ENCODE data around the gene ATXN1.
A peak's percentile ranks its signal among the peaks of the same experiment; 100 is the strongest.

Gene ATXN1

GRCh38 chr6:16722630-16723029 lies 38.6 kb downstream of the ATXN1 start:
- Histone ChIP-seq H3K27ac (ENCODE audit: low read depth, low read length) (no peak overlapping the region), H3K9ac (ENCODE audit: low read depth in 1 of 2, low read length in 2 of 2) (peak overlapping the region in 1 of 2 donors; percentile 13), H3K4me3 (ENCODE audit: low read depth in 1 of 2, low read length in 2 of 2) (no peak overlapping the region), H3K4me1 (ENCODE audit: control insufficient read depth in 1 of 2, insufficient read depth in 2 of 2, low read length in 2 of 2) (peaks cover 25 to 63% of the 10 kb centered on the region in 2 donors), H3K9me3 (ENCODE audit: control insufficient read depth in 1 of 2, low read length in 2 of 2) (no peaks in the 10 kb centered on the region), H3K36me3 (ENCODE audit: control insufficient read depth in 1 of 2, insufficient read depth in 2 of 2, low read length in 2 of 2) (no peaks in the 10 kb centered on the region), H3K27me3 (ENCODE audit: control insufficient read depth in 1 of 2, insufficient read depth in 2 of 2, low read length in 2 of 2) (no peaks in the 10 kb centered on the region)

GRCh38 chr6:16721977-16722376 lies 39.3 kb downstream of the ATXN1 start:
- Histone ChIP-seq H3K4me3 (ENCODE audit: low read depth in 1 of 2, low read length in 2 of 2) (no peak overlapping the region), H3K27ac (ENCODE audit: low read depth, low read length) (no peak overlapping the region), H3K9ac (ENCODE audit: low read depth in 1 of 2, low read length in 2 of 2) (no peak overlapping the region)

GRCh38 chr6:16720861-16721260 lies 40.4 kb downstream of the ATXN1 start:
- no peak overlapping the region for H3K9ac ChIP-seq (ENCODE audit: low read depth in 1 of 2, low read length in 2 of 2)
- H3K27me3 ChIP-seq (ENCODE audit: control insufficient read depth in 1 of 2, insufficient read depth in 2 of 2, low read length in 2 of 2) = no peaks in the 10 kb centered on the region
- H3K4me3 ChIP-seq (ENCODE audit: low read depth in 1 of 2, low read length in 2 of 2) = no peak overlapping the region
- H3K9me3 ChIP-seq (ENCODE audit: control insufficient read depth in 1 of 2, low read length in 2 of 2) = no peaks in the 10 kb centered on the region
- H3K36me3 ChIP-seq (ENCODE audit: control insufficient read depth in 1 of 2, insufficient read depth in 2 of 2, low read length in 2 of 2) = no peaks in the 10 kb centered on the region
- H3K4me1 ChIP-seq (ENCODE audit: control insufficient read depth in 1 of 2, insufficient read depth in 2 of 2, low read length in 2 of 2) = peaks cover 25 to 62% of the 10 kb centered on the region in 2 donors
- no peak overlapping the region for H3K27ac ChIP-seq (ENCODE audit: low read depth, low read length)

More at GRCh38 chr6:16721977-16722376, 39.3 kb downstream of the ATXN1 start:
- H3K9me3 ChIP-seq (ENCODE audit: control insufficient read depth in 1 of 2, low read length in 2 of 2) = no peaks in the 10 kb centered on the region
- H3K36me3 ChIP-seq (ENCODE audit: control insufficient read depth in 1 of 2, insufficient read depth in 2 of 2, low read length in 2 of 2) = no peaks in the 10 kb centered on the region
- H3K27me3 ChIP-seq (ENCODE audit: control insufficient read depth in 1 of 2, insufficient read depth in 2 of 2, low read length in 2 of 2) = no peaks in the 10 kb centered on the region
- H3K4me1 ChIP-seq (ENCODE audit: control insufficient read depth in 1 of 2, insufficient read depth in 2 of 2, low read length in 2 of 2) = peaks cover 25 to 65% of the 10 kb centered on the region in 2 donors

GRCh38 chr6:16719488-16719887 lies 41.8 kb downstream of the ATXN1 start:
- H3K4me1 ChIP-seq (ENCODE audit: control insufficient read depth in 1 of 2, insufficient read depth in 2 of 2, low read length in 2 of 2) = peaks cover 22 to 48% of the 10 kb centered on the region in 2 donors
- H3K27ac ChIP-seq (ENCODE audit: low read depth, low read length) = no peak overlapping the region
- no peaks in the 10 kb centered on the region for H3K36me3 ChIP-seq (ENCODE audit: control insufficient read depth in 1 of 2, insufficient read depth in 2 of 2, low read length in 2 of 2)
- H3K9ac ChIP-seq (ENCODE audit: low read depth in 1 of 2, low read length in 2 of 2) = no peak overlapping the region
- H3K4me3 ChIP-seq (ENCODE audit: low read depth in 1 of 2, low read length in 2 of 2) = no peak overlapping the region
- H3K27me3 ChIP-seq (ENCODE audit: control insufficient read depth in 1 of 2, insufficient read depth in 2 of 2, low read length in 2 of 2) = no peaks in the 10 kb centered on the region
- no peaks in the 10 kb centered on the region for H3K9me3 ChIP-seq (ENCODE audit: control insufficient read depth in 1 of 2, low read length in 2 of 2)

GRCh38 chr6:16718356-16718755 lies 42.9 kb downstream of the ATXN1 start:
- Histone ChIP-seq H3K4me3 (ENCODE audit: low read depth in 1 of 2, low read length in 2 of 2) (no peak overlapping the region), H3K9ac (ENCODE audit: low read depth in 1 of 2, low read length in 2 of 2) (no peak overlapping the region), H3K27ac (ENCODE audit: low read depth, low read length) (no peak overlapping the region), H3K27me3 (ENCODE audit: control insufficient read depth in 1 of 2, insufficient read depth in 2 of 2, low read length in 2 of 2) (no peaks in the 10 kb centered on the region), H3K9me3 (ENCODE audit: control insufficient read depth in 1 of 2, low read length in 2 of 2) (no peaks in the 10 kb centered on the region), H3K4me1 (ENCODE audit: control insufficient read depth in 1 of 2, insufficient read depth in 2 of 2, low read length in 2 of 2) (peaks cover 14 to 39% of the 10 kb centered on the region in 2 donors), H3K36me3 (ENCODE audit: control insufficient read depth in 1 of 2, insufficient read depth in 2 of 2, low read length in 2 of 2) (no peaks in the 10 kb centered on the region)

GRCh38 chr6:16717275-16717942 lies 43.9 kb downstream of the ATXN1 start:
- Histone ChIP-seq H3K4me1 (ENCODE audit: control insufficient read depth in 1 of 2, insufficient read depth in 2 of 2, low read length in 2 of 2) (peaks cover 16 to 39% of the 10 kb centered on the region in 2 donors), H3K27me3 (ENCODE audit: control insufficient read depth in 1 of 2, insufficient read depth in 2 of 2, low read length in 2 of 2) (no peaks in the 10 kb centered on the region), H3K4me3 (ENCODE audit: low read depth in 1 of 2, low read length in 2 of 2) (no peak overlapping the region), H3K9me3 (ENCODE audit: control insufficient read depth in 1 of 2, low read length in 2 of 2) (no peaks in the 10 kb centered on the region), H3K9ac (ENCODE audit: low read depth in 1 of 2, low read length in 2 of 2) (no peak overlapping the region), H3K27ac (ENCODE audit: low read depth, low read length) (no peak overlapping the region), H3K36me3 (ENCODE audit: control insufficient read depth in 1 of 2, insufficient read depth in 2 of 2, low read length in 2 of 2) (no peaks in the 10 kb centered on the region)

GRCh38 chr6:16716321-16716858 lies 44.9 kb downstream of the ATXN1 start:
- H3K9me3 ChIP-seq (ENCODE audit: control insufficient read depth in 1 of 2, low read length in 2 of 2) = no peaks in the 10 kb centered on the region
- no peak overlapping the region for H3K27ac ChIP-seq (ENCODE audit: low read depth, low read length)
- H3K4me3 ChIP-seq (ENCODE audit: low read depth in 1 of 2, low read length in 2 of 2) = no peak overlapping the region
- no peaks in the 10 kb centered on the region for H3K36me3 ChIP-seq (ENCODE audit: control insufficient read depth in 1 of 2, insufficient read depth in 2 of 2, low read length in 2 of 2)
- peaks cover 14 to 38% of the 10 kb centered on the region in 2 donors for H3K4me1 ChIP-seq (ENCODE audit: control insufficient read depth in 1 of 2, insufficient read depth in 2 of 2, low read length in 2 of 2)
- no peaks in the 10 kb centered on the region for H3K27me3 ChIP-seq (ENCODE audit: control insufficient read depth in 1 of 2, insufficient read depth in 2 of 2, low read length in 2 of 2)
- H3K9ac ChIP-seq (ENCODE audit: low read depth in 1 of 2, low read length in 2 of 2) = no peak overlapping the region

GRCh38 chr6:16713597-16713996 lies 47.7 kb downstream of the ATXN1 start:
- Histone ChIP-seq H3K9ac (ENCODE audit: low read depth in 1 of 2, low read length in 2 of 2) (no peak overlapping the region), H3K4me3 (ENCODE audit: low read depth in 1 of 2, low read length in 2 of 2) (no peak overlapping the region), H3K36me3 (ENCODE audit: control insufficient read depth in 1 of 2, insufficient read depth in 2 of 2, low read length in 2 of 2) (no peaks in the 10 kb centered on the region), H3K27me3 (ENCODE audit: control insufficient read depth in 1 of 2, insufficient read depth in 2 of 2, low read length in 2 of 2) (no peaks in the 10 kb centered on the region), H3K4me1 (ENCODE audit: control insufficient read depth in 1 of 2, insufficient read depth in 2 of 2, low read length in 2 of 2) (peaks cover 14 to 27% of the 10 kb centered on the region in 2 donors), H3K27ac (ENCODE audit: low read depth, low read length) (no peak overlapping the region), H3K9me3 (ENCODE audit: control insufficient read depth in 1 of 2, low read length in 2 of 2) (no peaks in the 10 kb centered on the region)

GRCh38 chr6:16712931-16713484 lies 48.3 kb downstream of the ATXN1 start:
- peak overlapping the region; percentile 3 to 48 for H3K4me3 ChIP-seq (ENCODE audit: low read depth in 1 of 2, low read length in 2 of 2)

GRCh38 chr6:16712255-16712930 lies 48.9 kb downstream of the ATXN1 start:
- Histone ChIP-seq H3K27ac (ENCODE audit: low read depth, low read length) (peak overlapping the region; percentile 63), H3K9me3 (ENCODE audit: control insufficient read depth in 1 of 2, low read length in 2 of 2) (no peaks in the 10 kb centered on the region), H3K4me1 (ENCODE audit: control insufficient read depth in 1 of 2, insufficient read depth in 2 of 2, low read length in 2 of 2) (peaks cover 16 to 19% of the 10 kb centered on the region in 2 donors), H3K9ac (ENCODE audit: low read depth in 1 of 2, low read length in 2 of 2) (peak overlapping the region in 1 of 2 donors; percentile 65), H3K36me3 (ENCODE audit: control insufficient read depth in 1 of 2, insufficient read depth in 2 of 2, low read length in 2 of 2) (no peaks in the 10 kb centered on the region), H3K4me3 (ENCODE audit: low read depth in 1 of 2, low read length in 2 of 2) (peak overlapping the region; percentile 3 to 48), H3K27me3 (ENCODE audit: control insufficient read depth in 1 of 2, insufficient read depth in 2 of 2, low read length in 2 of 2) (no peaks in the 10 kb centered on the region)

More at GRCh38 chr6:16712931-16713484, 48.3 kb downstream of the ATXN1 start:
- no peaks in the 10 kb centered on the region for H3K27me3 ChIP-seq (ENCODE audit: control insufficient read depth in 1 of 2, insufficient read depth in 2 of 2, low read length in 2 of 2)
- H3K27ac ChIP-seq (ENCODE audit: low read depth, low read length) = peak overlapping the region; percentile 63
- H3K9me3 ChIP-seq (ENCODE audit: control insufficient read depth in 1 of 2, low read length in 2 of 2) = no peaks in the 10 kb centered on the region
- peaks cover 14 to 21% of the 10 kb centered on the region in 2 donors for H3K4me1 ChIP-seq (ENCODE audit: control insufficient read depth in 1 of 2, insufficient read depth in 2 of 2, low read length in 2 of 2)
- H3K9ac ChIP-seq (ENCODE audit: low read depth in 1 of 2, low read length in 2 of 2) = peak overlapping the region in 1 of 2 donors; percentile 65
- H3K36me3 ChIP-seq (ENCODE audit: control insufficient read depth in 1 of 2, insufficient read depth in 2 of 2, low read length in 2 of 2) = no peaks in the 10 kb centered on the region

Measured in duodenal mucosa (tissue), 2 donors.